Activated B cell treated with CpG ODN at 0.5 μM for 24 hours (primary cell): ENCODE measurements around the gene ERC1. TPM values are rescaled to one million over a fixed set of nuclear protein-coding genes. Genes with fewer than 3 reads are reported as not detected.

ENCODE experiments used
- ATAC-seq: fragments of 200-7000 bp; cut with Tn5 transposase; one replicate; pipeline ENCODE4 v1.10.0; 2021; ENCODE audit warnings: low read depth, mild to moderate bottlenecking, moderate library complexity
- CTCF ChIA-PET: fragments of 350-600 bp; sonication (Branson Sonifier 250); formaldehyde crosslinking; loops from one replicate; lab custom pipeline; 2021; ENCODE audit warnings: antibody characterized with exemption; lab: Charles Lee
- POLR2A ChIA-PET: fragments of 350-600 bp; sonication (Branson Sonifier 250); formaldehyde crosslinking; loops from one replicate; lab custom pipeline; 2021; ENCODE audit warnings: antibody characterized with exemption; lab: Charles Lee
- DNase-seq: peaks from one replicate; pipeline ENCODE4 v3.0.0; 2022
- H3K27ac Mint-ChIP-seq: one replicate; pipeline ENCODE4 v1.8.0; 2020; ENCODE audit warnings: mixed read lengths
- H3K27me3 Mint-ChIP-seq: one replicate; pipeline ENCODE4 v1.8.0; 2021; ENCODE audit warnings: mixed read lengths
- H3K36me3 Mint-ChIP-seq: one replicate; pipeline ENCODE4 v1.8.0; 2021; ENCODE audit warnings: low read depth, mixed read lengths
- H3K4me1 Mint-ChIP-seq: one replicate; pipeline ENCODE4 v1.8.0; 2021; ENCODE audit warnings: mixed read lengths
- H3K4me3 Mint-ChIP-seq: one replicate; pipeline ENCODE4 v1.8.0; 2020; ENCODE audit warnings: mild to moderate bottlenecking, mixed read lengths
- H3K9me3 Mint-ChIP-seq: one replicate; pipeline ENCODE4 v1.8.0; 2020; ENCODE audit warnings: mixed read lengths
- CTCF ChIP-seq: fragments of 200-600 bp; IDR thresholded peaks from one replicate; pipeline ENCODE4 v1.8.0; 2022; ENCODE audit warnings: antibody characterized with exemption, mild to moderate bottlenecking
- intact Hi-C: fragments of 100-400 bp; cut with micrococcal nuclease; formaldehyde crosslinking; loops from one replicate; pipeline ENCODE4 v1.15.1; 2024
- total RNA-seq: library from RNA; stranded (reverse); gene quantifications from 2 replicates; pipeline ENCODE4 v1.2.3, GENCODE V29; 2022

The ERC1 gene
- total RNA-seq, 1 donor from 2014 or later, result 57.0 TPM

GRCh38 chr12:1307796-1308195 is 316.8 kb downstream of the ERC1 start:
- TF ChIP-seq CTCF, result no peak
- CTCF ChIA-PET, result no interaction called here
- POLR2A ChIA-PET, result no interaction called here
- Mint-ChIP-seq H3K27me3 (no peaks in the 10 kb centered on the region), H3K27ac (no peak overlapping the region), H3K4me1 (peaks cover 12% of the 10 kb centered on the region), H3K4me3 (no peak overlapping the region), H3K36me3 (peaks cover 35% of the 10 kb centered on the region), H3K9me3 (peaks cover 2% of the 10 kb centered on the region)
- no peak for DNase-seq
- intact Hi-C loops, result no loop called here
- no peak for ATAC-seq

GRCh38 chr12:1309613-1310012 is 318.6 kb downstream of the ERC1 start:
- ChIA-PET POLR2A (interaction anchor here (0.7 kb wide), 1 partner anchor 27 kb away, joined by 4 read pairs; no protein-coding TSS in a partner anchor), CTCF (no interaction called here)
- Mint-ChIP-seq H3K36me3 (peaks cover 47% of the 10 kb centered on the region), H3K9me3 (peaks cover 2% of the 10 kb centered on the region), H3K27me3 (no peaks in the 10 kb centered on the region), H3K4me3 (no peak overlapping the region), H3K4me1 (peaks cover 12% of the 10 kb centered on the region), H3K27ac (peak overlapping the region; percentile 67)
- no peak for TF ChIP-seq CTCF
- intact Hi-C loops, result no loop called here
- DNase-seq (no peak), ATAC-seq (no peak)

DNA sequence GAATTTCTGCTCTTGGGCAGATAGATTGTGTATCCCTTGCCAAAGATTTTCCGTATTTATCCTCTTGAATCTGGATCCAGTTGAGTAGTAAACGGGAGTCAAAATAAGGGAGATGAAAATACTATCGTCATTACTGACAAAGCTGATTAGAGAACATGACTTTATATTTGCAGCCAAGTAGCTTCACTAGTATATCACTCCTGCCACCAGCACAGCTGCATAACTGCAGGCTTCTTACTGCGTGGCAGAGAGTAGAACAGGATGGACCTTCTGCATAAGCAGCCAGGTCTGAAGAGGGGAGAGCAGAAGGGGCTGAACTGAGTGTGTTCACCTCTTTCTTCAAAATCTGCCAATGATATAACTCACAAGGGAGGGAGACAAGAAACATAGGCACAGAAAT is 319.6 kb downstream of the ERC1 start:
- H3K36me3 Mint-ChIP-seq, result peaks cover 54% of the 10 kb centered on the region
- ChIA-PET POLR2A (no interaction called here), CTCF (no interaction called here)
- no peak for TF ChIP-seq CTCF
- ATAC-seq (no peak), DNase-seq (no peak)
- peaks cover 7% of the 10 kb centered on the region for H3K4me1 Mint-ChIP-seq
- H3K9me3 Mint-ChIP-seq, result peaks cover 2% of the 10 kb centered on the region
- intact Hi-C loops, result no loop called here
- no peaks in the 10 kb centered on the region for H3K27me3 Mint-ChIP-seq
- no peak overlapping the region for H3K27ac Mint-ChIP-seq
- H3K4me3 Mint-ChIP-seq, result no peak overlapping the region

- ChIA-PET CTCF (no interaction called here), POLR2A (no interaction called here)
These were observed 320.1 kb downstream of the ERC1 start for GRCh38 chr12:1311145-1311544.

DNA sequence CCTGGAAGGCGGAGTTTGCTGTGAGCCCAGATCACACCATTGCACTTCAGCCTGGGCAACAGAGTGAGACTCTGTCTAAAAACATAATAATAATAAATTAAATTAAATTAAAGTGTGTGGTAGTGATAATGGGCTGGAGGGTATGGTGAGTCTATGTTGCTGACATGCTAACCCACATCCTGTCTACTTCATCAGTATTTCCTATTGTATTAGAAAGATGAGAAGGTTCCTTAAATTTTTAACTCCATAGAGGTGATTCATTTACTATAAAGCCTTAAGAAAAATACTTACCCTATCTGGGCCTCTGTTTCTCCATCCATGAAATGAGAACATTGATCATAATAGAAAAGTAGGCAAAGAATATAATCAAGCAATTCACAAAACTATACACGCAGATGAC is 322.9 kb downstream of the ERC1 start:
- CTCF ChIA-PET, result interaction anchor here (0.9 kb wide), 1 partner anchor 196 kb away, joined by 3 read pairs; no protein-coding TSS in a partner anchor
- peaks cover 5% of the 10 kb centered on the region for H3K9me3 Mint-ChIP-seq
- H3K27ac Mint-ChIP-seq, result no peak overlapping the region
- peaks cover 49% of the 10 kb centered on the region for H3K36me3 Mint-ChIP-seq
- DNase-seq, result no peak
- intact Hi-C loops, result no loop called here
- POLR2A ChIA-PET, result no interaction called here
- ATAC-seq, result no peak
- H3K4me3 Mint-ChIP-seq, result no peak overlapping the region
- H3K27me3 Mint-ChIP-seq, result no peaks in the 10 kb centered on the region
- peaks cover 4% of the 10 kb centered on the region for H3K4me1 Mint-ChIP-seq
- TF ChIP-seq CTCF, result no peak

More at GRCh38 chr12:1311145-1311544, 320.1 kb downstream of the ERC1 start:
- Mint-ChIP-seq H3K4me3 (no peak overlapping the region), H3K9me3 (peaks cover 2% of the 10 kb centered on the region), H3K27ac (no peak overlapping the region), H3K4me1 (peaks cover 4% of the 10 kb centered on the region), H3K36me3 (peaks cover 54% of the 10 kb centered on the region), H3K27me3 (no peaks in the 10 kb centered on the region)
- no peak for ATAC-seq
- TF ChIP-seq CTCF, result no peak
- DNase-seq, result no peak
- intact Hi-C loops, result no loop called here
